GM12878 (cell line): ENCODE data around the gene MRPL2. TPM values are rescaled to one million over a fixed set of nuclear protein-coding genes. Genes with fewer than 3 reads are reported as not detected.

Experiments used
- CBFB ChIP-seq: IDR thresholded peaks from 2 replicates; pipeline ENCODE4 v1.6.1; 2016; ENCODE audit warnings: antibody characterized with exemption, low read depth
- ETV6 ChIP-seq, 2 experiments: fragments of 450-650 bp in 1 of 2; IDR thresholded peaks in 1 of 2; conservative IDR thresholded peaks in 1 of 2; 2 replicates each; pipeline ENCODE4 v1.6.1; 2014; ENCODE audit warnings: antibody characterized with exemption in 1 of 2, borderline replicate concordance in 1 of 2, low read depth in 1 of 2, mild to moderate bottlenecking in 1 of 2, moderate library complexity in 1 of 2
- HDGF ChIP-seq: fragments of 450-650 bp; IDR thresholded peaks from 2 replicates; pipeline ENCODE4 v1.6.1; 2016; ENCODE audit warnings: antibody characterized with exemption
- HSF1 ChIP-seq: fragments of 150-350 bp; IDR thresholded peaks from 2 replicates; pipeline ENCODE4 v1.6.1; 2014; ENCODE audit warnings: mild to moderate bottlenecking, low read depth, low read length
- IRF3 ChIP-seq: fragments of 450-650 bp; IDR thresholded peaks from 2 replicates; pipeline ENCODE4 v1.6.1; 2014; ENCODE audit warnings: mild to moderate bottlenecking
- KLF5 ChIP-seq: fragments of 450-650 bp; IDR thresholded peaks from 2 replicates; pipeline ENCODE4 v1.6.1; 2014; ENCODE audit warnings: mild to moderate bottlenecking; ENCODE audit not compliant: partially characterized antibody
- NFXL1 ChIP-seq: fragments of 450-650 bp; IDR thresholded peaks from 2 replicates; pipeline ENCODE4 v1.6.1; 2017; ENCODE audit warnings: antibody characterized with exemption, mild to moderate bottlenecking, borderline replicate concordance
- PML ChIP-seq: IDR thresholded peaks from 2 replicates; pipeline ENCODE4 v1.6.1; 2012; ENCODE audit warnings: low read length, inconsistent platforms
- ZBTB11 ChIP-seq: fragments of 450-650 bp; formaldehyde crosslinking; IDR thresholded peaks from 2 replicates; pipeline ENCODE4 v1.5.0; 2022; ENCODE audit warnings: mild to moderate bottlenecking, missing genetic modification characterization
- polyA plus RNA-seq, 11 experiments: library from polyadenylated mRNA; depleted of rRNA in 4 of 11; unstranded in 6 of 11; stranded (reverse) in 5 of 11; fragments of >200 nt; fragmentation: Nextera tagmentation in 4 of 11; fragmentation: Illumina TruSeq in 1 of 11; extraction: Ambion mirVana in 4 of 11; extraction: Trizol in 1 of 11; gene quantifications; 1 replicate in 1 of 11; 2 replicates in 10 of 11; pipeline versions ENCODE4 v1.2.1 to v1.2.3, GENCODE V29; 2011 to 2016; ENCODE audit warnings: inconsistent platforms in 2 of 11, missing spikeins in 2 of 11, low read depth in 1 of 11
- total RNA-seq, 4 experiments: library from RNA; depleted of rRNA in 3 of 4; stranded (reverse); fragments of >200 nt in 3 of 4; fragmentation: Illumina TruSeq in 1 of 4; extraction: Trizol in 1 of 4; gene quantifications; 2 replicates each; pipeline versions ENCODE4 v1.2.1 to v1.2.3, GENCODE V29; 2013 to 2021
- TF ChIP-seq, protein P1 (sequence below): IDR thresholded peaks from 2 replicates; pipeline ENCODE4 v1.6.1; 2011; ENCODE audit warnings: low read depth, mild to moderate bottlenecking, low read length, moderate library complexity, borderline replicate concordance; ENCODE audit errors: extremely low read depth
- TF ChIP-seq, protein P2 (sequence below): IDR thresholded peaks from 2 replicates; pipeline ENCODE4 v1.6.1; 2012; ENCODE audit warnings: low read depth, low read length, improper control_type of control experiment

MRPL2 gene
- total and polyA plus RNA-seq, 10 of the 15 experiments (the other 5 are each of a cell fraction or from before 2014, with no cell fraction given): 29.7 to 125 (median 50.2) TPM

- TF ChIP-seq HSF1: no peak
- TF ChIP-seq ZBTB11 (CRISPR knock-in tag): no peak
- no peak for TF ChIP-seq ETV6 (conservative IDR thresholded peaks at IDR 0.05 in 1 of 2, IDR thresholded peaks at IDR 0.05 in 1 of 2; ENCODE audit: borderline replicate concordance in 1 of 2, low read depth in 1 of 2)
- TF ChIP-seq CBFB: no peak
- no peak for TF ChIP-seq HDGF
- no peak for TF ChIP-seq KLF5
- no peak for TF ChIP-seq PML
- TF ChIP-seq, protein P1, sequence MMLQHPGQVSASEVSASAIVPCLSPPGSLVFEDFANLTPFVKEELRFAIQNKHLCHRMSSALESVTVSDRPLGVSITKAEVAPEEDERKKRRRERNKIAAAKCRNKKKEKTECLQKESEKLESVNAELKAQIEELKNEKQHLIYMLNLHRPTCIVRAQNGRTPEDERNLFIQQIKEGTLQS: no peak
- no peak for TF ChIP-seq IRF3
- no peak for TF ChIP-seq NFXL1
- TF ChIP-seq, protein P2, sequence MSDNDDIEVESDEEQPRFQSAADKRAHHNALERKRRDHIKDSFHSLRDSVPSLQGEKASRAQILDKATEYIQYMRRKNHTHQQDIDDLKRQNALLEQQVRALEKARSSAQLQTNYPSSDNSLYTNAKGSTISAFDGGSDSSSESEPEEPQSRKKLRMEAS: no peak
Observed at GRCh38 chr6:43034190-43034525, 25.1 kb downstream of the MRPL2 start (continued).
